22Rv1 (cell line): Measurements from ENCODE around the gene OLIG2.

ENCODE experiments used
- H3K27ac ChIP-seq: fragments of 450-650 bp; 2 replicates; pipeline ENCODE4 v1.5.1; 2017
- CTCF ChIP-seq: fragments of 450-650 bp; IDR thresholded peaks from 2 replicates; pipeline ENCODE4 v1.5.1; 2017; ENCODE audit warnings: mild to moderate bottlenecking
- ZFX ChIP-seq: fragments of 450-650 bp; IDR thresholded peaks from 2 replicates; pipeline ENCODE4 v1.6.1; 2017; ENCODE audit warnings: antibody characterized with exemption, borderline replicate concordance

OLIG2 gene

GRCh38 chr21:33064623-33065390 lies 39.1 kb downstream of the OLIG2 start:
- no peak overlapping the region for H3K27ac ChIP-seq
- TF ChIP-seq CTCF (no peak), ZFX (no peak)

- no peak overlapping the region for H3K27ac ChIP-seq
- no peak for TF ChIP-seq CTCF
These were observed 41.3 kb downstream of the OLIG2 start for GRCh38 chr21:33067043-33067442.

- TF ChIP-seq ZFX (no peak), CTCF (no peak)
- no peak overlapping the region for H3K27ac ChIP-seq
These were observed 41.7 kb downstream of the OLIG2 start for GRCh38 chr21:33067457-33067856.

- H3K27ac ChIP-seq, result no peak overlapping the region
These were observed 43.5 kb downstream of the OLIG2 start for GRCh38 chr21:33069243-33069642.

GRCh38 chr21:33069645-33069993 lies 43.9 kb downstream of the OLIG2 start:
- TF ChIP-seq CTCF (no peak), ZFX (no peak)
- H3K27ac ChIP-seq, result no peak overlapping the region

More at GRCh38 chr21:33069243-33069642, 43.5 kb downstream of the OLIG2 start:
- no peak for TF ChIP-seq ZFX
- no peak for TF ChIP-seq CTCF

- no peak for TF ChIP-seq CTCF
- no peak for TF ChIP-seq ZFX
- no peak within 1 kb of the TSS for H3K27ac ChIP-seq
These were observed 44.4 kb downstream of the OLIG2 start, which contains the start of gene OLIG1 for GRCh38 chr21:33069994-33070743. TSS of gene OLIG1 (plus strand) at chr21:33070141. CDS start at chr21:33070247, 106 bp downstream.

GRCh38 chr21:33070744-33070997 lies 44.9 kb downstream of the OLIG2 start:
- H3K27ac ChIP-seq, result no peak overlapping the region
- TF ChIP-seq ZFX (no peak), CTCF (no peak)
